GM21825 (cell line): ENCODE results near the gene ANKH.
"Not testable (repeated sequence)": the region's sequence is repeated elsewhere in the genome, so short reads cannot be mapped to it uniquely, and the experiment has no call there.

Experiments
- ATAC-seq: cut with Tn5 transposase; IDR thresholded peaks from one replicate; pipeline ENCODE4 v1.9.1; 2021; ENCODE audit warnings: mild to moderate bottlenecking, moderate library complexity; ENCODE audit not compliant: unreplicated experiment

Gene ANKH

DNA sequence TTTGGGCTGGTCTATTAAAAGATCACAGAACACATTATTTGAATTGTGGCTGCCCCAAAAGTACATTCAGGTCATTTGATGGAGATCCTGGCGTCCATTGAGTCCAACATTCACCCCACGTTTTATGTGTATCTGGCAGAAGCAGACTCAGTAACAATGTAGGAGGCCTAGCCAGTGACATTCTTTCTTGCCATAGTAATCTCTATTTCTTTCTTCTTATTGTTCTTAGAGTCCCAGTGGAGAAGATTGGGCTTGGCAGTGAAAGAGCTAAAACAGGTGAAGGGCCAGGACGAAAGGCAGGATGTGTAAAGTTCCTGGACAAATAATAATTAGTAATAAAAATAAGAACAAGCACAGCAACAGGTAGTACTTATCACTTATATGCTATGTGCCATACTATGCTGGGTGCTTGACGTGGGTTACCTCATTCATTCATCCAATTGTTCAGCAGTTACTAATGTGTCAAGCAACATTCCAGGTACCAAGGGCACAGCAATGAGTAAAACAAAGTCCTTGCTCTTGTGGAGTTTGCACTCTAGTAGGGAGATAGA is 12.6 kb upstream of the ANKH start:
- no peak for ATAC-seq

- no peak for ATAC-seq
These were observed 11.3 kb upstream of the ANKH start for GRCh38 chr5:14882658-14883580.

DNA sequence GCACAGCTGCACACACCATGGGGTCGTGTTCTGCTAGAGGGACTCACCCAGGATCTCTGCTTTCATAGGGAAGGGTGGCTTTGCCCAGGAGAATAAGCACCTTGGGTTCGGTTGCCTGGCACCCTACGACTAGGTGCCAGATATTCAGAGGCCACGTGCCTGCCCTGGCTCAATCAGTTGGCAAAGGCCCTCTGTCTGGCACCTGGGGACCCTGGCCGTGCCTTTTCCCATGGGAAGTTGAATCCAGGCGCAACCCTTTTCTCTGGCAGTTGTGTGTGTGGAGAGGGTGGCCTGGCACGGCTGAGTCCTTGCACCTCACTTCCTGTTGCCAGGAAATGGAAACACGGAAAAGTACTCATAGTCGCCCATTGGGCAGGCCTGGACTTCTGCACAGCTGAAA is 10.2 kb upstream of the ANKH start:
- no peak for ATAC-seq

DNA sequence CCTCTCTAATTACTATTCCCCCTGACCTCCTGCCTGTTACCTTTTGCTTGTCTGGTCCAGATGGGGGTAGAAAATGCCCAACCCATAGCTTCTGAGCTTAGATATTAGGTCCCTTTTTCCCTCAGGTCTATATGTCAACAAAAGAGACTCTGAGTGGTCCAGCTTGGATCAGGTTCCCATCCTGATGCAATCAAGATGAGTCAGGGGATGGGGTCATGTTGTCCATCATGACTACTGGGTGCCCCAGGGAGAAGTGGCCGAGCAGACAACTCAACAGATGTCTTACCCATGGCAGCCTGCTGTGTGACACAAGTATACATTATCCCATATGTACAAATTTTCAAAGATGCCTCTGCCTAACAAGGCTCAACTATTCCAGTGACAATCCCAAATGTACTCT is 9.1 kb upstream of the ANKH start:
- ATAC-seq = no peak

DNA sequence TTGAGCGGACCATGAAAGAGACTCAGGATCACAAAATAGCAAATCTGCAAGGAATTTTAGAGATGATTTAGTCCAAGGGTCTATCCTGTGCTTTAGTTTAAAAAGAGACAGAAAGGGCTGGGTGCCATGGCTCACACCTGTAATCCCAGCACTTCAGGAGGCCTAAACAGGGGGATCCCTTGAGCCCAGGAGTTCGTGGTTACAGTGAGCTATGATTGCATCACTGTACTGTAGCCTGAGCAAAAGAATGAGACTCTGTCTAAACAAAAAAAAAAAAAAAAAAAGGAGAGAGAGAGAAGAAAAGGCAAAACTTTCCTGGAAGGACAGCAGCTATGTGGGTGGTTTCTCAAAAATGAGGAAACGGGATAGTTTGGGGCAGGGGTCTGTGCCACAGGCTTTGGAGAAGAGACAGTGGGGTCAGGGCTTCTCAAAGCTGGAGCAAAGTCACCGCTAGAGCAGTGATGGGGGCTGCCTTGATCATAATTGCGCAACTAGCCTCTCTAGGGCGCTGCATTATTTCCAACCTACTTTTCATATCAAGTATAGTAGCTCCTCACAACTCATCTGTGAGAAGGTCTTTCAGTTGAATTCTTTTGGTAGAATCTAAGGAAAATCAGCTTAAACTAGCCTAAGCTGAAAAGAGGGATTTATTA is 8.5 kb upstream of the ANKH start:
- ATAC-seq = no peak

GRCh38 chr5:14879393-14879792 is 7.8 kb upstream of the ANKH start:
- no peak for ATAC-seq

GRCh38 chr5:14878192-14878591 is 6.6 kb upstream of the ANKH start:
- not testable (repeated sequence) for ATAC-seq

DNA sequence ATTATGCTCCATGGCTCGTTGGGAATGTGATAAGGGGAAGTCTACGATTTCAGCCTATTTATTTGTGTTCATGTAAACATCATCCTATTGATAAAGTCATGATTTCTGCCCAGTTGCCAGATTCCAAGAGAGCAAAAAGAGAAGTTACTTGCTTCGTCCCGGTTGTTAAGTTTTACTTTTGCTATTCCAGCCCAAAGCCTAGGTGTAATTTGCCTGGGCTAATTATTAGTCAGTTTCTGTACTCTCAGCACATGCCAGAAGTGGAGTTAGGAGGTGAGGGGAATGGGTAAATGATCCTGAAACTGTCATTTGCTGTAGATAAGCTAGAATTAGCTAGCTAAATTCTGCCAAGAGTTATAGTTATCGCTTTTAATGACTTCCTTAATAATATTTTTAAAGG is 4.5 kb upstream of the ANKH start:
- ATAC-seq = no peak

- ATAC-seq = no peak
These were observed 2.2 kb upstream of the ANKH start for GRCh38 chr5:14873790-14874189.

DNA sequence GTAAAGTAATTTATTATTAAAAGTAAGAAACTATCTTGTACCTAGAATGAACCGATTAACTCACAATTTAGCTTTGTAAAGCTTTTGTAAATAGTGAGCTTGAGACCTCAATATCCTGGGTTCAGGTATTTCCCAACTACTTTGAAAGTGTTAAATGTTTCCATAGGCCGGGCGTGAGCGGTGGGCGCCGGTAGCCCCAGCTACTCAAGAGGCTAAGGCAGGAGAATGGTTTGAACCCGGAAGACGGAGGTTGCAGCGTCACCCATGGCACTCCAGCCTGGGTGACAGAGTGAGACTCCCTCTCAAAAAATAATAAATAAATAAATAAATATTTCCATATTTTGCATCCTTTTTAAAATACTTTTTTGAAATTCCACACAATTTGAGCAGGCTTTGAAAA is 1.5 kb upstream of the ANKH start:
- no peak for ATAC-seq

- ATAC-seq = peak; percentile 37
These were observed 752 bp upstream of the ANKH start for GRCh38 chr5:14872070-14872989.

- ATAC-seq = peak; percentile 38
These were observed 1.0 kb downstream of the ANKH start for GRCh38 chr5:14870337-14871213.

DNA sequence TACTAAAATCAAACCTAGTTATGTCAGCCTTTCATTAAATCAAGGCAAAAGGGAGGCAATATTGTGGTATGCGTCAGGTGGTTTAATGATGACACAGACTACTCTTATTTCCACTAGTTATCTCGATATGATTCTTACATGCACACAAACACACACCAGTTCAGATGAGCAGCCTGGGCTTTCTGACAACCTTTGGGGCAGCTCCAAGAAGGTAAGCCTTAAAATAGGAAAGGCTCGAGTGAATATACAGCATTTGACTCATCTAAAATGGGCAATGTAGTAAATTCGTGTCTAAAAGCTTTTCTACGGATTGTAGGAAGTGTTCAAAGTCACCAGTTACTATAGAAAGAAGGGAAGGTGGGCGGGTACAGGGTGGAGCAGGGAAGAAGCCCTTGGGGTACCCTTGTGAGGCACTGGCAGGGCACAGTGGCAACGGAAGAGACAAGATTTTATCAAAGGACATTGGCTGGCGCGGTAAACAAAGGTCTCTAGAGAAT is 1.9 kb downstream of the ANKH start:
- ATAC-seq = no peak

- no peak for ATAC-seq
These were observed 2.3 kb downstream of the ANKH start for GRCh38 chr5:14869233-14869632.

DNA sequence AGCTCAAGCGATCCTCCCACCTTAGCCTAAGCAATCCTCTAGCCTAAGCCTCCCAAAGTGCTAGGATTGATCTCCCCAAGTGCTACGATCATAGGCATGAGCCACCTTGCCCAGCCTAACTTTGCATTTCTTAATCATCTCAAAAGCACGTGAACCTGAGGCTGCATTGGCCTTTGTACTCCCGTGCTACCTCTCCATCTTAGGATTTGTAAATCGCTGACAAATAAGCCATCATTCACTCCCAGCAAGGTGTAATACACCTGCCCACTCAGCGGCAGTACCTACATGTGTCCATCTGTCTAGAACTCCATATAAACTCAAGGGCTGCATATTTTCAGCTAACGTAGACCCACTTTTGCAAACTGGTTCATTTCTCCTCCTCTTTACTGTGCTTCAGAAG is 2.8 kb downstream of the ANKH start:
- ATAC-seq = no peak

DNA sequence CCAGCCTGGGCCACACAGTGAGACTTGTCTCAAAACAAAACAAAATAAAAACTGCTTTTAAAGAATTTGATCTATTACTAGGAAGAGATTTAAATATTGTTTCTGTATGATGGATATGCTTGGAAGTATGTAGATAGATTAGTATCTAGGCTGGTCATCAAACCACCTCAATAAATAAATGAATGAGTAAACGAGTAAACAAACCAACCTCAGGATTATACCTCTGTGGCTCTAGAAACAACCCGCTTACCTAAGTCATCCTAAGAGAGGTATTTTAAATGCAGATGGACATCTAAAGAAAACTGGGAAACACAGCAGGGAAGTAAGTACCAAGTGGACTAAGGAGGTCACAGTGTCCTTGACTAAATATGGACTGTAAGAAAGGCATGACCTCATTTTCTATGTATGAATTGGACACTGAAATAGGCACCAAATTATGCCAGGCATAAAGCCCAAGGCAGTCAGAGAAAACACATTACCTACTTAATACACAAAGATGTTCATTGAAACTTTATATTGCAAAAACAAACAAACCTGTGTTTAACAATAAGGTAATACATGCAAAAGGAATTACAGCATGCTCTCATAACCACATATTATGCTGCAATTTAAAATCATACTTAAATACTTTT is 7.3 kb downstream of the ANKH start:
- no peak for ATAC-seq

DNA sequence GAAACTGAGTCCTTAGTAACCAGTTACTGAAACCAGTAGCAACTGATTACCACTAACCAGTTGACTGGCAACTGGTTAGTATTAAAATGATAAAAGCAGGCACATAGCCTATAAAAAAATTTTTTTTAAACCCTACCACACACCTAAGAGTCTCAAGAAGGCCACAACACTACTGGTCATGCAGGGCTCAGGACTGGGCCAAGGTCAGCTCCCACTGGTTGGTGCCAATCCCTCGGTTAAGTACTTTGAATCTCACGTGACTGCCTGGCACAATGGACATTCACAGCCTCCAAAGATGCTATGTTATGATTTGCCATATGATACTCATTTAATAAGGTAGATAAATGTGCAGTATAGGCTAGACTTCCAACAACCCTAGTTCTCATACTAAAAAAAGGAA is 8.5 kb downstream of the ANKH start:
- ATAC-seq = no peak

DNA sequence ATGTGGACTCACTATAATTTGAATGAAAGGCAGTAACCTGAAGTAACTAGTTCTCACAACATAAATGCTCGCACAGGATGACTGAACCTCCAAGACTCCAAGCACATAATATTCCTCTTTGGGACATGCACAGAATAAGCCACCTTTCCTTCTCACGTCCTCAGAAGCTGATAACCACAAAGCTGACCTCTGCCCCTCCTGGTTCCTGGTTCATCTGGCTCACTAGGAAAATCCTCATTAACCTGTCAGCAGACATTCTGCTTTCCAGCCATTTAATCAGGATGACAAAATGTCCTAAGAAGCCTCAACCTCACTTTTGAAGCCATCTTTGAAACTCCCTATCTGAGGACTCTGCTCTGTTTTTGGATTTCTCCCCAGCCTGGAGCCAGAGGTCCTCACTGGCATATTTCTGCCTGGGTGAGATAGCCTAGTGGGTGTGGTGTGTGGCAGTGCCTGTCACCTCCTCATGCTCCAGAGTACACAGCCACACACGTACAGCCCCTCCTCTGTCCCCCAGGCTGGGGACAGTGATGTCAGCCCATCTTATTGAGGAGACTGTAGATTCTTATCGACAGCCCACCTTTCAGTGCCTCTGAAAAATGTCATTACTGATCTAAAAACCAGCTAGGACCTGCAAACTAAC is 10.3 kb downstream of the ANKH start:
- ATAC-seq = no peak

DNA sequence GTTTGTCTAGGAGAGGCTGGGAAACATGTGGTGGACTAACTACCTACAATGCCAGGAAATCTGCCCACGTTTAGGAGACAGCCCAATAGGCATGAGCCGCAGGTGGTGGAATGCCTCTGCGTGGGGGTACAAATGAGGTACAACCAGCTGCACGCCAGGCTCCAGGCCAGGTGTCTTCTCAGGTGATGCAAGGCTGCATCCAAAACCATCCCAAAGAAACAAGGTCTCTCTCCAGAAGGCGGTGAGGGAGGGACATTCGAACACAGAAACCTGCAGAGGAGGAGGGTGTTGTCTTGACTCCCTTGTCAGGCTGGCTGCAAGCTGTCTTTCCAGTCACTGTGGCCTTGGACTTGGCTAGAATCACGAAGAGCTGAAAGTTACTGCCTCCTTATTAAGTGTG is 11.6 kb downstream of the ANKH start:
- ATAC-seq = no peak
